Stimulated activated CD4-positive, alpha-beta T cell treated with anti-CD3 and anti-CD28 coated beads, Interleukin-1b, Interleukin-23, amount 100 ng/mL, for 4 hours (primary cell): ENCODE results near the gene MSTO1.
"Not testable (repeated sequence)": the region's sequence is repeated elsewhere in the genome, so short reads cannot be mapped to it uniquely, and the experiment has no call there.

Experiments used
- DNase-seq, 2 donors: peaks; one replicate each; pipeline ENCODE4 v3.0.0-alpha.2; 2020; ENCODE audit warnings: low read depth in 2 of 2

MSTO1 gene

GRCh38 chr1:155613226-155613625 lies 3.2 kb downstream of the MSTO1 start:
- not testable (repeated sequence) for DNase-seq

- no peak for DNase-seq
Observed at GRCh38 chr1:155622191-155622590, 12.2 kb downstream of the MSTO1 start.

GRCh38 chr1:155623357-155623756 lies 13.3 kb downstream of the MSTO1 start:
- DNase-seq: no peak

GRCh38 chr1:155626428-155626827 lies 16.4 kb downstream of the MSTO1 start:
- DNase-seq: not testable (repeated sequence)

GRCh38 chr1:155636397-155637153 lies 26.6 kb downstream of the MSTO1 start:
- DNase-seq: no peak

GRCh38 chr1:155640367-155640766 lies 30.3 kb downstream of the MSTO1 start:
- DNase-seq: no peak

GRCh38 chr1:155642559-155643180 lies 32.7 kb downstream of the MSTO1 start:
- DNase-seq: not testable (repeated sequence)

- DNase-seq: no peak
Observed at GRCh38 chr1:155643230-155643629, 33.2 kb downstream of the MSTO1 start.

GRCh38 chr1:155645034-155645598 lies 35.1 kb downstream of the MSTO1 start:
- no peak for DNase-seq

GRCh38 chr1:155645648-155646047 lies 35.6 kb downstream of the MSTO1 start:
- DNase-seq: no peak

GRCh38 chr1:155646307-155646706 lies 36.3 kb downstream of the MSTO1 start:
- DNase-seq: no peak

- DNase-seq: no peak
Observed at GRCh38 chr1:155648207-155649147, 38.5 kb downstream of the MSTO1 start.

- no peak for DNase-seq
Observed at GRCh38 chr1:155649676-155650075, 39.7 kb downstream of the MSTO1 start.

- DNase-seq: no peak
Observed at GRCh38 chr1:155650231-155650757, 40.3 kb downstream of the MSTO1 start.

GRCh38 chr1:155651861-155652661 lies 42.0 kb downstream of the MSTO1 start:
- no peak for DNase-seq

- DNase-seq: no peak
Observed at GRCh38 chr1:155652951-155653350, 42.9 kb downstream of the MSTO1 start.

GRCh38 chr1:155657463-155657862 lies 47.4 kb downstream of the MSTO1 start:
- no peak for DNase-seq

- DNase-seq: not testable (repeated sequence)
Observed at GRCh38 chr1:155661239-155661638, 51.2 kb downstream of the MSTO1 start.
